ENCODE data around the gene ADCY7. TPM values are rescaled to one million over a fixed set of nuclear protein-coding genes. Genes with fewer than 3 reads are reported as not detected.

The ADCY7 gene
- total RNA-seq (2022; extraction: Qiagen RNA extraction) = 9.2 to 19.6 TPM (median 16.3 TPM) in 5 replicates

GRCh38 chr16:50266337-50267091, at the start of gene ADCY7:
Gene ADCY7, plus strand, starts transcription at chr16:50266551. Its CDS starts 21,629 bp downstream, at chr16:50288180.

Other genes with a start within 250 kb of the ADCY7 start
- gene CNEP1R1, start 241.3 kb upstream of the ADCY7 start, total RNA-seq (2022; extraction: Qiagen RNA extraction) = 18.4 to 23.8 TPM (median 19.6 TPM) in 5 replicates
- gene HEATR3, start 200.6 kb upstream of the ADCY7 start, total RNA-seq (2022; extraction: Qiagen RNA extraction) = 13.1 to 16.0 TPM (median 14.1 TPM) in 5 replicates
- 9.0 to 11.8 TPM (median 10.6 TPM) in 5 replicates for gene TENT4B, start 113.2 kb upstream of the ADCY7 start, total RNA-seq (2022; extraction: Qiagen RNA extraction)
- 51.7 to 62.9 TPM (median 55.5 TPM) in 5 replicates for gene BRD7, start 102.4 kb downstream of the ADCY7 start, total RNA-seq (2022; extraction: Qiagen RNA extraction)